ENCODE results near the gene PTPMT1. TPM values are rescaled to one million over a fixed set of nuclear protein-coding genes. Genes with fewer than 3 reads are reported as not detected.

The PTPMT1 gene
- total and polyA plus RNA-seq, 2 experiments from 2014 or later: 106 to 109 TPM

GRCh38 chr11:47617417-47617809 is 52.0 kb downstream of the PTPMT1 start:
- H3K36me3 Mint-ChIP-seq (ENCODE audit: low read depth): peaks cover 31% of the 10 kb centered on the region; the same call in 2 of the 3 replicates
- no peaks in the 10 kb centered on the region for H3K4me1 Mint-ChIP-seq
- TF ChIP-seq ZNF331 (CRISPR knock-in tag; IDR thresholded peaks at IDR 0.05; ENCODE audit: low read depth) (no peak), STAT1 (IDR thresholded peaks at IDR 0.05; ENCODE audit: unreplicated experiment) (no peak)
- Histone ChIP-seq H3K36me3 (ENCODE audit: insufficient read depth) (peaks cover 19% of the 10 kb centered on the region), H3K9me2 (ENCODE audit: insufficient read depth) (no peaks in the 10 kb centered on the region), H3K4me3 (no peak overlapping the region), H4K20me1 (replicated peaks; ENCODE audit: insufficient read depth) (peaks cover 12% of the 10 kb centered on the region; the same call in 1 of the 2 replicates), H3K27me3 (ENCODE audit: insufficient read depth) (no peaks in the 10 kb centered on the region), H2AFZ (no peak overlapping the region), H3K27ac (ENCODE audit: low read depth) (no peak overlapping the region), H3F3A (replicated peaks; ENCODE audit: low read depth) (peaks cover 10% of the 10 kb centered on the region; the same call in 1 of the 2 replicates), H3K79me2 (replicated peaks; ENCODE audit: insufficient read depth) (no peaks in the 10 kb centered on the region), H3K4me1 (ENCODE audit: insufficient read depth) (no peaks in the 10 kb centered on the region), H3K4me2 (no peak overlapping the region)
- no peaks in the 10 kb centered on the region for H3K27me3 Mint-ChIP-seq (ENCODE audit: insufficient read depth, low read depth, poor library complexity)
- H3K27ac Mint-ChIP-seq: no peak overlapping the region
- no peaks in the 10 kb centered on the region for H3K9me3 Mint-ChIP-seq
- no peak for DNase-seq (ENCODE audit: low spot score)
- no peak for ATAC-seq
- H3K4me3 Mint-ChIP-seq: no peak overlapping the region

- H3F3A ChIP-seq (replicated peaks; ENCODE audit: low read depth): peaks cover 10% of the 10 kb centered on the region; the same call in 1 of the 2 replicates
- H3K4me3 ChIP-seq: no peak overlapping the region
- no peaks in the 10 kb centered on the region for H3K4me1 ChIP-seq (ENCODE audit: insufficient read depth)
- no peak overlapping the region for H2AFZ ChIP-seq
- H4K20me1 ChIP-seq (replicated peaks; ENCODE audit: insufficient read depth): peaks cover 20% of the 10 kb centered on the region; the same call in 1 of the 2 replicates
- no peak overlapping the region for H3K27ac Mint-ChIP-seq
- H3K36me3 ChIP-seq (ENCODE audit: insufficient read depth): peaks cover 37% of the 10 kb centered on the region
- H3K4me2 ChIP-seq: no peak overlapping the region
- no peak overlapping the region for H3K27ac ChIP-seq (ENCODE audit: low read depth)
- no peaks in the 10 kb centered on the region for H3K9me2 ChIP-seq (ENCODE audit: insufficient read depth)
- H3K36me3 Mint-ChIP-seq (ENCODE audit: low read depth): peaks cover 53% of the 10 kb centered on the region
- H3K9me3 Mint-ChIP-seq: no peaks in the 10 kb centered on the region
- no peak for DNase-seq (ENCODE audit: low spot score)
- no peak for ATAC-seq
- H3K4me3 Mint-ChIP-seq: no peak overlapping the region
- H3K4me1 Mint-ChIP-seq: no peaks in the 10 kb centered on the region
- H3K27me3 Mint-ChIP-seq (ENCODE audit: insufficient read depth, low read depth, poor library complexity): peaks cover 2% of the 10 kb centered on the region
- H3K27me3 ChIP-seq (ENCODE audit: insufficient read depth): no peaks in the 10 kb centered on the region
- no peaks in the 10 kb centered on the region for H3K79me2 ChIP-seq (replicated peaks; ENCODE audit: insufficient read depth)
- no peak for TF ChIP-seq ETS1 (IDR thresholded peaks at IDR 0.05)
- TF ChIP-seq REST (IDR thresholded peaks at IDR 0.05; ENCODE audit: unreplicated experiment): no peak
- TF ChIP-seq ZNF462 (CRISPR knock-in tag; IDR thresholded peaks at IDR 0.05): no peak
- TF ChIP-seq ZNF331 (CRISPR knock-in tag; IDR thresholded peaks at IDR 0.05; ENCODE audit: low read depth): no peak
- TF ChIP-seq CREB1 (CRISPR knock-in tag; IDR thresholded peaks at IDR 0.05; ENCODE audit: low read depth): no peak
- TF ChIP-seq EZH2 (IDR thresholded peaks at IDR 0.05; ENCODE audit: low read depth, unreplicated experiment): no peak
- no peak for TF ChIP-seq ZNF114 (CRISPR knock-in tag; IDR thresholded peaks at IDR 0.05)
- TF ChIP-seq STAT1 (IDR thresholded peaks at IDR 0.05; ENCODE audit: unreplicated experiment): no peak
These were observed 55.5 kb downstream of the PTPMT1 start for GRCh38 chr11:47620836-47621378.

All from GM23338 (cell line).